ENCODE measurements around the gene EPS8L1.
"Not testable (repeated sequence)": the region's sequence is repeated elsewhere in the genome, so short reads cannot be mapped to it uniquely, and the experiment has no call there.

Gene EPS8L1

DNA sequence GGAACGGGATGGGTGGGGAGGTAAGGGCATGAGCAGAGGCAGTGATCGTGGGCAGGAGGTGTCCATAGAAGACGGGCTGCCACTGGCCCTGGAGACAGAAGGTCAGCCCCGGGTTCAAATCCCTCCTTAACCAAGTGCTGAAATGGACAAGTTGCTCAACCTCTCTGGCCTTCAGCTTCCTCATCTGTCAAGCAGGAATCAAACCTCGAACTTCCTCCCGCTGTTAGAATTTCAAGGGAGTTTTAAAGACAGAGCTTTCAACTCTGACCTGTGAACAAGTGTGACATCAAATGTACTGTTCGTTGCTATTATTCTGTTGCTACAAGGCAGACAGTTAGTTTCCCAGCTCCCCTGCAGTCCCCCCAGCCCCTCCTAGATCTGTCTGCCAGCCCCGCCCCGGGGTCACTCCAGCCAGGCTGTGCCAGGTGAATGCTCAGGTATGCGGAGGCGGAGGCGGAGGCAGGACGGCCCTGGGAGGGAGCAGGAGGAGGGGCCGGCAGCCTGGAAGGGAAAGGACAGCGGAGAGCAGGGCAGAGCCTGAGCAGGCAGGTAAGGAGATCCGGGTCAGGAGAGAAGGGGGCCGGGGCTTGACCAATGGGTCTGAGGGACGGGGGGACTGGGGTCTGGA, at the start of gene EPS8L1:
EPS8L1 (plus strand) TSS at position 499 of the 628 bp plus-strand sequence. CDS start 576 bp downstream, outside the sequence.
- no peak for DNase-seq

DNA sequence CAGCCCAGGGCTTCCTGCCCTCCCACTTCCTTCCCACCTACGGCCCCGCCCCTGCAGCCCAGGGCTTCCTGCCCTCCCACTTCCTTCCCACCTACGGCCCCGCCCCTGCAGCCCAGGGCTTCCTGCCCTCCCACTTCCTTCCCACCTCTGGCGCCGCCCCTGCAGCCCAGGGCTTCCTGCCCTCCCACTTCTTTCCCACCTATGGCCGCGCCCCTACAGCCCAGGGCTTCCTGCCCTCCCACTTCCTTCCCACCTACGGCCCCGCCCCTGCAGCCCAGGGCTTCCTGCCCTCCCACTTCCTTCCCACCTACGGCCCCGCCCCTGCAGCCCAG, 48.6 kb upstream of the EPS8L1 start:
- DNase-seq = not testable (repeated sequence)

DNA sequence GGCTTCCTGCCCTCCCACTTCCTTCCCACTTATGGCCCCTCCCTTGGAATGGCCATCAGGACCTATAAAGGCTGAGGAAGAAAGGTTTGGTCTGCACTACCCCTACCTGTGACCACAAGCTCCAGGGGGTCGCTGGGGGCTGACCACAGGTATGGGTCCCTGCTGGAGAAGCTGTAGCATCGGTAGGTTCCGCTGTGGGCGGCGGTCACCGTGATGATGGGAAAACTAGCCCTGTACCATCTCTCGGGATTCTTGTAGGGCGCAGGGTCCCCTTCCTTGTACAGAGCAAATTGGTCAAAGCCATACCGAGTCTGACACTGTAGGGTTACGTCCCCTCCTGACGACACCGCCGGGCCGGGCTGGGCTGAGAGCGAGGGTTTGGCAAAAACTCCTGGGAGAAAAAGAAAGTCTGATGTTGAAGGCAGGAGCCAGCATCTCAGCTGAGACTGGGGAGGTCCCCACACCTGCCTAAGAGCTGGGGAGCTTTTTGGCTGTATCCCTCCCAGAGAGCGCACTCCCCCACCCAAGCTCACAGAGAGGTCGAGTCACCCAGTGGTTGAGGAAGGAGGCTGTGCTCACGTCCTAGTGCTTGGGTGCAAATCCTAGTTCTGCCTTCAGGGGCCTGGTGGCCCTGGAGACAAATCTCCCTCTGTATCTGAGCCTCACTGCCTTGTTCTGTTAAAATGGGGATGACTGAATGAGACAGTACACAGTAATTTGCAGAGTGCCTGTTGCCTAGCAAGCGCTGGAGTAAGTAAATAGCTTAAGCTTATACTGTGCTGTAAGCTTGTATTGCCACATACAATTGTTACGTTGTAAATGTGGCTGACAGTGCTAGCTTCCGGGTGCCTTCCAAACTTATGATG, 48.0 kb upstream of the EPS8L1 start:
- no peak for DNase-seq

DNA sequence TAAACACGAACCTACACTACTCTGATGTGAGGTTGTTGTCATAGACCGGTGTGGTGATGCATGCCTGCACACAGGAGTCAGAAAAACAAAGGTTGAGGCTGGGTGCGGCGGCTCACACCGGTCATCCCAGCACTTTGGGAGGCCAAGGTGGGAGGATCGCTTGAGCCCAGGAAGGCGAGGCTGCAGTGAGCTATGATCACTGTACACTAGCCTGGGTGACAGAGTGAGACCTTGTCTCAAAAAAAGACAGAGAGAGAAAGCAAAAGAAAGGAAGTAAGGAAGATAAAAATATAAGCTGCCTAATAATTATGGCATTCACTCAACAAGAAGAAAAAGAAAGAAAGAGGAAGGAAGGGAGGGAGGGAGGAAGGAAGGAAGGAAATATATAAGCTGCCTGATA, 46.9 kb upstream of the EPS8L1 start:
- no peak for DNase-seq

DNA sequence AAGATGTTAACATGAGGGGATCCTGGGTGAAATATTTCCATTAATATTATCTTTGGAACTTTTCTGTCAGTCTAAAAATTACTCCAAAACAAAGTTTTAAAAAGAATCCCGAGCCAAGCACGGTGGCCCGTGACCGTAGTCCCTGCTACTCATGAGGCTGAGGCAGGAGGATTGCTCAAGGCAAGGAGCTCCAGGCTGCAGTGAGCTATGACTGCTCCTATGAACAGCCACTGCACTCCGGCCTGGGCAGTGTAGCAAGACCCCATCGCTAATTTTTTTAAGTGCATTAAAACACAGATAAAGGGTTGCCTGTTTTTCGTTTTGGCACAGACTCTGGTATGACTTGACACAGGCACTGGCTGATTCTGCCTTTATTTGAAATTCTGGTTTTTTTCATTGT, 44.5 kb upstream of the EPS8L1 start:
- DNase-seq = no peak

DNA sequence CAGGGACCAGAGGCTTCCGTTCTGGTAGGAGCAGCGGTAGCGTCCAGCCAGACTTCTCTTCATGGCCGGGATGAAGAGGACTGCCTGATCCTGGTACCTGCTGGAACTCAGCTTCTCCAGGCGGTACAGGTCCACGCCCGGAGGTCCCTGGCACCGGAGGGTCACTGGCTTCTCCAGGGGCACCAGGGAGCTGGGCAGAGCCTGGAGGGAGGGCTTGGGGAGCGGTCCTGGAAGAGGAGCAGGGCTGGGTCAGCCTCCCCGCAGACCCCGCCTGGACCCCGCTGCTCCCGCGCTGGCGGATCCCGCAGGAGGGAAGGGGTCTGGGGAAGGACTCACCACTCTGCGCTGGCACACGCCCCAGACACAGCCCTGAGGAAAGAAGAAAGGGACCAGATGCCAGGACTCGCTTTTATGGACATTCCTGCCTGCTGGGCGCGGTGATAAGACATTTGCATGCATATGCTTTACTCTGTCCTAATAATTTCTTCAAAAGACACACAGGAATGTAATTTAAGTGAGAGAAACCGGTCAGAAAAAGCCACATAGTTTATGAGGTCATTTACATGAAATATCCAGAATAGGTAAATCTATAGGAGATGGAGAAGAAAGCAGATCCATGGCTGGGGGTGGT, 43.4 kb upstream of the EPS8L1 start:
- no peak for DNase-seq

DNA sequence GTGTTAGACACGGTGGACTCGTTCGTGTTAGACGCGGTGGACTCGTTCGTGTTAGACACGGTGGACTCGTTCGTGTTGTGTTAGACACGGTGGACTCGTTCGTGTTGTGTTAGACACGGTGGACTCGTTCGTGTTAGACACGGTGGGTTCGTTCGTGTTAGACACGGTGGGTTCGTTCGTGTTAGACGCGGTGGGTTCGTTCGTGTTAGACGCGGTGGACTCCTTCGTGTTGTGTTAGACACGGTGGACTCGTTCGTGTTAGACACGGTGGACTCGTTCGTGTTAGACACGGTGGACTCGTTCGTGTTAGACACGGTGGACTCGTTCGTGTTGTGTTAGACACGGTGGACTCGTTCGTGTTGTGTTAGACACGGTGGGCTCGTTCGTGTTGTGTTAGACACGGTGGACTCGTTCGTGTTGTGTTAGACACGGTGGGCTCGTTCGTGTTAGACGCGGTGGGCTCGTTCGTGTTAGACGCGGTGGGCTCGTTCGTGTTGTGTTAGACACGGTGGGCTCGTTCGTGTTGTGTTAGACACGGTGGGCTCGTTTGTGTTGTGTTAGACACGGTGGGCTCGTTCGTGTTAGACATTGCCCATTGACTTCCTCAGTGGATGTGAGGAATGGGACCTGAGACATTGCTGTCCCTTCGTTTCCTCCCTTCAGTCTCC, 42.6 kb upstream of the EPS8L1 start:
- not testable (repeated sequence) for DNase-seq

DNA sequence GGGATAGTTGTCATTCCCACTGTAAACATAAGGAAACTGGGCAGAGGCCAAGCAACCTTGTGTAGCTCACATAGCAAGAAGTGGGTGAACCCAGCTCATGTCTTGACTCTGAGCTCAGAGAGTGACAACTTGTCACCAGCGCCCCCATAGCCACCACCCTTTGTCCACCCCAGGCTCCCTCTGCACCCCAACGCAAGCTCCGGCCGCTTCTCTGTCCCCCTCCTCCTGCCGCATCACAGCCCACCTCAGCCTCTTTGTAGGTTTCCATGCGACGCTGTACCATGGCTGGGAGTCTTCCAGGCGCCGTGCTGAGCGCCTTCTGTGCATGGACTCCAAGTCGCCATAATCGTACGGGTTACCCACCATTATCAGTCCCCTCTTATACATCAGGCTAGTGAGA, 40.9 kb upstream of the EPS8L1 start:
- DNase-seq = no peak

DNA sequence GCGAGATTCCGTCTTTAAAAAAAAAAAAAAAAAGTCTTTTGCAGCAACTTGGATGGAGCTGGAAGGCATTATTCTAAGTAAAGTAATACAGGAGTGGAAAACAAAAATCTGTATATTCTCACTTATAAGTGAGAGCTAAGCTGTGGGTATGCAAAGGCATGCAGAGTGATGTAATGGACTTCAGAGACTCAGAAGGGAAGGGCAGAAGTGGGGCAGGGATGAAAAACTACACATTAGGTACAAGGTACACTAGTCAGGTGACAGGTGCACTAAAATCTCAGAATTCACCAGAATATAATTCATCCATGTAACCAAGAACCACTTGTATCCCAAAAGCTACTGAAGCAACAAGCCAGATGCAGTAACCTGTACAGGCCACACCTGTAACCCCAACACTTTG, 39.6 kb upstream of the EPS8L1 start:
- DNase-seq = no peak

DNA sequence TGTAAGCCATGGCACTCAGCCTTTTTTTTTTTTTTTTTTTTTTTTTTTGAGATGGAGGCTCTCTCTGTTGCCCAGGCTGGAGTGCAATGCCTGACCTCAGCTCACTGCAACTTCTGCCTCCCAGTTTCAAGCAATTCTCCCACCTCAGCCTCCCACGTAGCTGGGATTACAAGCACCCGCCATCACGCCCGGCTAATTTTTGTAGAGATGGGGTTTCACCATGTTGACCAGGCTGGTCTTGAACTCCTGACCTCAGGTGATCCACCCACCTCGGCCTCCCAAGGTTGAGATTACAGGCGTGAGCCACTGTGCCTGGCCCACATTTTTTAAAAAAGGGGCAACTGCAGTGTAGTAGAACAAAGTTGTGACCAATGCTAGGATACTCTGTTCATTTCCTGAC, 38.1 kb upstream of the EPS8L1 start:
- not testable (repeated sequence) for DNase-seq

DNA sequence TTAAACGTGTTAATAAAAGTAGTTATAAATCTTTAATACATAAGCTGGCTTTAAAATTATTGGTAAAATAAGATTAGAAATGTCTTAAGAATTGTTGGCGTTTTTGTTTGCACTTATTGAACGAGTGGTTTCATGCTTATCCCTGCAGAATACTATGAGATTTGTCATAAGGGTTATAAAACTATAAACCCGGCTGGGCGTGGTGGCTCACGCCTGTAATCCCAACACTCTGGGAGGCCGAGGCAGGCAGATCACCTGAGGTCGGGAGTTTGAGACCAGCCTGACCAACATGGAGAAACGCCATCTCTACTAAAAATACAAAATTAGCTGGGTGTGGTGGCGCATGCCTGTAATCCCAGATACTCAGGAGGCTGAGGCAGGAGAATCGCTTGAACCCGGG, 35.0 kb upstream of the EPS8L1 start:
- not testable (repeated sequence) for DNase-seq

DNA sequence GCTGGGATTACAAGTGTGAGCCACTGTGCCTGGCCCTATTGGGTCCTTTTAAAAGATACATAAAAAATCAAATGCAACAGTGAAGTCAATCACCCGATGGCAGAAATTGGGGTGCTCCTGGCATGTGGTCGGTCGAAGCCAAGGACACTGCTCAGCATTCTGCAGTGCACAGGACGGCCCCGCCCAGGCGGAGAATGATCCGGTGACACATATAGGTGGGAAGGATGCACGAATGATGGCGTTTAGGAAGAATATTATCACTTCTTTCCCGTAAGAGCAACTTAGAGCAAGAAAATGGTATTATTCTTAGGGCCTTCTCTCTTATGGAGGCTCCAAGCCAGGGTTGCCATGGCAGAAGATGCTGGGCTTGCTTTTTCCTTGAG, 34.4 kb upstream of the EPS8L1 start:
- no peak for DNase-seq

DNA sequence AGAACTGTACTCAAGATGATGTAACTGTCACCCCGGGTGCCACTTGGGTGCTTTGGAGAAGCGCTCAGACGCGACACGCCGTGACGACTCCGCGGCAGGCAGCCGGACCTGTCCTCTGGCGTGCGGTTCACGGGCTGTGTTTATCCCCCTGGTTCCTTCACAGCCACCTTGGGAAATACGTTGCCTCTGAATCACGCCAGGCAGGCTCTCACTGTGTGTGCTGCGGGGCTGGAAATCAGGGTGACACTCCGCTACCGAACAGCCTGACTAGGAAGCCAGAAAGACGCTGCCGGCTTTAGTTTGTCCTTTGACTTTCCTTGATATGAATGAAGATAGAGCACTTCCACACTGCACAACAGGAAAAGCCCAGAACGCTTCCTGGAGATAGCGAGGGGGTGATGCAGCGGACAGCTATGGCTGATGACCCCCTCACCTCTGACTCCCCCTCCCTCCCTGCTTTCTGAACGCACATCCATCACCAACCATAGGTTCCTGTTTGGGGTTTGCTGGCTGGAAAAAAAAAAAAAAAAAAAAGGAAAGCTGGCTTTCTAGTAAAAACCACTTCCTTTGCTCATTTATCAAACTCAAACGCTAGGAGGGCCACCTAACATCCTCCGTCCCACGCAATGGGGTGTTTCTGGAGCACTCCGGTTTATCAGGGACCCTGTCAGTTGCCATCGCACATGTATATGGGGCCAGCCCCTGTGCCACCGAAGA, 33.9 kb upstream of the EPS8L1 start:
- DNase-seq = no peak

DNA sequence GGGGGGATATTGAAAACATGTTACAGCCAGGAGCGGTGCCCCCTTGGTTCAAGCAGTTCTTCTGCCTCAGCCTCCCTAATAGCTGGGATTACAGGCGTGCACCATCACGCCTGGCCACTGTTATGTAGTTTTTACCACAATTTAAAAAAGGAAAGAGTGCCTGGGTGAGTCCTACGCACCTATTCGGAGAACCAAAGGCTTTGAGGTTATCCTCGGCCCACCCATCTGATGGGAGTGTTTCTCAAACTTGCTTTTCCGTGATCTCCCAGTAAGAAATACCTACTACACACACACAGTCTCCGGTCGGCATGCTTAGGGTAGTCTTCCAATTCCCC, 33.4 kb upstream of the EPS8L1 start:
- no peak for DNase-seq

DNA sequence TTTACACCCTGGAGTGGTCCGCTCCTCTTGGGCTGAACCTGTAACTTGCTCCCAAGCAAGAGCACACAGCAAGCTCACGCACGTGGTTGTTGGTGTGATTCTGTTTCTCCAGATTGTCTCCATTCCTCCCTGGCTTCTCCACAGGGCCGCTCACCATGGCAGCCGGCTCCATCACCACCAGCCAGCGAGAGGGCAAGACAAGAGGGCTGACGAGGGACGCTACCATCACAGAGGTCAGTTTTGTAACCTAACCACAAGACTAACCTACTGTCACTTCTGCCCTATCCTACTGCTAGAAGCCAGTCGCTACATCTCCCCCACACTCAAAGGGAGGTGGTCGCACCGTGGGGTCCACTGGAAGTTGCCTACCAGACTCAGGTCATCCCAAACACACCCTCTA, 33.0 kb upstream of the EPS8L1 start:
- no peak for DNase-seq

DNA sequence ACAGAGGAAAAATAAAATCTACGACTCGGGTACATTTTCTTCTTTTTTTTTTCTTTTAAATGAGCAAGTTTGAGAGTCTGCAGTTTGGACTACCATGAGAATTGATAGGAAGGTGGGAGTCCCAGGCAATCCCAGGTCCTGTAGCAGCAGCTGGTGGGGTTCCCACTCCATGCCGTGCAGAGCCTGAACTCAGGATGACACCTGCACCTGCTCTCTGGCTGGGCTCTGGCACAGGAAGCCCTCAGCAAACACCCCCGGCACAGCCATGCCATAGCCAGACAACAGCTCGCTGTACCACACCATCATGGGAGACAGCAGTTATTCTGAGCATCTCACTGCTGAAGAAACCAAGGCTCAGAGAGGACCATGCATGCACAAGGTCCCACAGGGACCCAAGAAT, 31.4 kb upstream of the EPS8L1 start:
- no peak for DNase-seq

DNA sequence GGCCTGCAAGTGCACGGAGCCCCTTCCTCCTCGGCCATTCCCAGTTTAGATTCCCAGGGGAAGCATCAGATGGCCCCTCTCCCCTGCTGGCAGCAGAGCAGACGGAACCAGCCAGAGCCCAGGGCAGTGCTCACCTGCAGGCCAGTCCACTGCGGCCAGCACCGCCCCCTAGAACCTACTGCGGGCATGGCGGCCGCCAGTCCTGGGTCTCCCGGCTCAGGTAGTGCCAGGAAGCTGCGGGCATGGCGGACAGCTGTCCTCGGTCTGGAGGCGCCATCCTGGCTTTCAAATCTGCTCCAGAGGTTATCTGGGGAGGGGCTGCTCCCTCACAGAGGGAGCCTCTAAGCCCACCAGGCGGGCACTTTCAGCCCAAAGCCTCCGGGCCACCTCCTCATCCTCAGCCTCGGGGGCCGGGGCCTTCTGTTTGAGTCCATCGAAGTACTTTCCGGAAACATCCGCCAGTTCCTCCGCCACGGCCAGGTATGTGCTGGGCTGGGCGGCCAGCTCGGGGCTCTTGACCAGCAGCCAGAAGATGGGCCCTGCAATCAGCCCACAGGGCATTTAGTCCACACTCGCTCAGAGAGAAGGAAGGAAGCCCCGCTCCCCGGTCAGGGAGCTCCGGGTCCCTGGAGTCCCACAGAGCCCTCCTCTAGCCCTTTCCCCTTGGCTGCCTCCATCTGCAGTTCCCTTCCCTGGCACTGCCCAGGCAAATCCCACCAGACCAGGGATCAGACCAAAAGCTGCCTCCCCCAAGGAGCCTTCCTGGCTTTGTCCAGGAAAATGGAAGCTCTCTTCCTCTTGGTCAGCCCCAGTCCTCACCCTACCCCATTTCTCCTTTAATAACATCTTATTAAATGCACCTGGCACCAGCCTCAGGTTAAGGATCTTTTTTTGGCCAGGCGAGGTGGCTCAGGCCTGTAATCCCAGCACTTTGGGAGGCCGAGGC, 30.6 kb upstream of the EPS8L1 start:
- DNase-seq = no peak

DNA sequence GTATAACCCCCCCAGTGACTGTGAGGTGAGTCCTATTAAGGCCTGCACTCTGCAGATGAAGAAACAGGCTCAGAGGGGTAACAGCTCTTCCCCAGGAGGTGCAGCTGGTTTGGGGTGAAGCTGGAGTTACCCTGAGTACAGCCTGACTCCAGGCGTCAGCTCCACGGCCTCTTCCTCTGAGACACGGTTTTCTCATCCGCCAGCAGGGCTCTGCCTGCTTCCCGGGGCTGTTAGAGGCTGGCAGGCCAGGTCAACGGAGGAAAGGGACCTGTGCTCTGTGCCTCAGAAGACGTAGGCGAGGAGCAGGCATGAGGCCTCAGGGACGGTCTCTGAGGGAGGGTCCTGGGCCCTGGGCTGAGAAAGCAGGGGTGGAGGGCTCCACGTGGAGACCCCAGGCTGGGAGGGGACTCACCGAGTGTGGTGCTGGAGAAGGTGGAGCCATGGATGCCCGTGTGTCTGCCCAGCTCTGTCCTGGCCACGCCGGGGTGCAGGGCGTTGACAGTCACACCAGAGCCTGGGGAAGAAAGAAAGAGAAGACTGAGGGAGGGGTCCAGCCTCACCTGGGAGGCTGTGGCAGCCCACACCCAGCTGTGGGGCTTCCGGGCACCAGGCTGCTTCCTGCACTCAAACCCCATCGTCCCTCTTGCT, 28.6 kb upstream of the EPS8L1 start:
- DNase-seq = no peak

DNA sequence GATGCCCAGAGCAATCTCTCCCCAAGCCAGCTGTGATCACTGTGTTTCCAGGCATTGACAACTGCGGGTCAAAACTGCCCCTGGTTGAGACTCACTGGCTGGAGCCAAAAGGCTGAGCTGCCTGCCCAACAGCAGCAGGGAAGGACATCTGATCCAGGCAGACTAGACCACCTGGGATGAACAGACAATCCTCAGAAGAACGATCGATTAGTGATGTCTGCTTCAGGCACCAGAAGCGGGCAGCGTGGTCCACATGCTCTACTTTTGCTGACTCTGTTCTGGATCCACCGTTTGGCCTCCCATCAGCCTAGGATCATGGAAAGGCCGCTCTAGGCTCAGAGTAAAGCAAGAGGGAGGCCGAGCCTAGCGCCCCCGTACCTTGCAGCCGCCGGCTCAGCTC, 27.7 kb upstream of the EPS8L1 start:
- DNase-seq = no peak

DNA sequence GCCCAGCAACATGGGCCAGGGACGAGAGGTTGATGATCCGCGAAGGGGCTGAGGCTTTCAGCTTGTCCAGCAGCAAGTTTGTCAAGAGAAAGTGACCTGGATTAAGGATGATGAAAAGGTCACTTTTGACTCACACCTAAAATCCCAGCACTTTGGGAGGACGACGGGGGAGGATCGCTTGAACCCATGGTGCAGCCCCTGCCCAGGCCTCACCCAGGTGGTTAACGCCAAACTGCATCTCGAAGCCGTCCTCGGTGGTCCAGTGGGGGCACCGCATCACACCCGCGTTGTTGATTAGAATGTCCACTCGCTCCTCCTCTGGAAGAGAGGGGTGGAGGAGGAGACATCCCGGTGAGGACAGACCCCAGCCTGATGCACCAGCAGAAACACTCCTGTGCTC, 27.2 kb upstream of the EPS8L1 start:
- DNase-seq = no peak

DNA sequence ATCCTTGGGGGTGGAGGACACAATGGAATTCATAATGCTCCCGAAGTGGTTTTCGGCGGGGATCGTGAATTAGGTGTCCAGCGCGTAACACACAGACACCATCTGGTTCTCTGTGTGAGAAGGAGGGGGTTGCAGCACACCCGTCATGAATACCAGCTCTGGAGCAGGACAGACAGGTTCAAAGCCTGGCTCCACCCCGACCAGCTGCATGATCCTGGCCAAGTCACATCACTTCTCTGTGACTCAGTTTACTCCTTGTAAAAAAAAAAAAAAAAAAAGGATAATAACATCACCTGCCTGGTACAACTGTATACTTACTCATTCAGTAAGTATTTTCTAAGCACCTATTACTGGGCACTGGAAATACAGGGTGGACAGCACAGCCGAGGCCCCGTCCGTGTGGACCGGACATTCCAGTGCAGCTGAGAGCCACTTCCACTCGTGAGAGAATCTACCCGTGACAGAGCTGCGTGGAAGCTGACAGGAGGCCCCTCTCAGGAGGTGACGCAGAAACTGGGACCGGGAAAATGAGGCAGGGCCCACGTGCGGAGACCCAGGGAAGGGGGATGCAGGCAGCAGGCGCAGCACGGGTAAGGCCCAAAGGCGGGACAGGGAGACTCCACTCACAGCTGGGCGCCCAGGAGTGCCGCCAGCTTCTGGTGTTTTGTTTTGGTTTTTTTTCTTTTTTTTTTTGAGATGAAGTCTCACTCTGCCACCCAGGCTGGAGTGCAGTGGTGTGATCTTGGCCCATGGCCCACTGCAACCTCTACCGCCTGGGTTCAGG, 24.7 kb upstream of the EPS8L1 start:
- no peak for DNase-seq
